Neural crest cell (in vitro differentiated cells): ENCODE results near the gene TPSAB1. TPM values are rescaled to one million over a fixed set of nuclear protein-coding genes. Genes with fewer than 3 reads are reported as not detected.

Source experiments
- DNase-seq: peaks from one replicate; pipeline ENCODE4 v3.0.0; 2021; ENCODE audit warnings: low read depth, mixed read lengths, low spot score
- H3K27ac Mint-ChIP-seq: one replicate; pipeline ENCODE4 v1.8.0; 2021; ENCODE audit warnings: mild to moderate bottlenecking, mixed read lengths; ENCODE audit not compliant: unreplicated experiment
- H3K27me3 Mint-ChIP-seq: 2 replicates; pipeline ENCODE4 v1.8.0; 2021; ENCODE audit warnings: low read depth, mild to moderate bottlenecking, mixed read lengths
- H3K36me3 Mint-ChIP-seq: 2 replicates; pipeline ENCODE4 v1.8.0; 2021; ENCODE audit warnings: low read depth, mild to moderate bottlenecking, mixed read lengths
- H3K4me1 Mint-ChIP-seq: 2 replicates; pipeline ENCODE4 v1.8.0; 2021; ENCODE audit warnings: mixed read lengths
- H3K4me3 Mint-ChIP-seq: one replicate; pipeline ENCODE4 v1.8.0; 2021; ENCODE audit warnings: mild to moderate bottlenecking, mixed read lengths
- H3K9me3 Mint-ChIP-seq: 2 replicates; pipeline ENCODE4 v1.8.0; 2021; ENCODE audit warnings: mixed read lengths
- total RNA-seq: library from RNA; stranded (reverse); gene quantifications from 2 replicates; pipeline ENCODE4 v1.2.1, GENCODE V29; 2021
- TF ChIP-seq, protein P1 (sequence below): fragments of 200-600 bp; sonication (generic); conservative IDR thresholded peaks from 2 replicates; pipeline ENCODE4 v1.5.0; 2021; ENCODE audit warnings: antibody characterized with exemption, mild to moderate bottlenecking

The TPSAB1 gene
- total RNA-seq, 1 donor from 2014 or later = not detected

DNA sequence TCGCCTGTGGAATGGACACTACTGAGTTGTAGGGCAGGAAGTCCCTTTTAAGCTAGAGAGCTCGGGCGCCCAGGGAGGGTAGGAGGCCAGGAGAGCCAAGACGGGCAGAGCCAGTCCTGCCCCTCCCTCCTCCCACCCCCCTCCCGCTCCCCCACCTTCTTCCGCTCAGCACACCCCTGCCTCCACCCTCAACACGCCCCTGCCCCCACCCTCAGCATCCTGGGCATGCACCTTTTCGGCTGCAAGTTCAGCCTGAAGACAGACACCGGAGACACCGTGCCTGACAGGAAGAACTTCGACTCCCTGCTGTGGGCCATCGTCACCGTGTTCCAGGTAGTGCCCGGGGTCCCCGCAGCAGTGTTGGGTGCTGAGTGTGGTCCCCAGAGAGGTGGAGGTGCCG is 33.7 kb upstream of the TPSAB1 start:
- no peak overlapping the region for H3K27ac Mint-ChIP-seq
- H3K36me3 Mint-ChIP-seq = no peaks in the 10 kb centered on the region
- no peaks in the 10 kb centered on the region for H3K9me3 Mint-ChIP-seq

DNA sequence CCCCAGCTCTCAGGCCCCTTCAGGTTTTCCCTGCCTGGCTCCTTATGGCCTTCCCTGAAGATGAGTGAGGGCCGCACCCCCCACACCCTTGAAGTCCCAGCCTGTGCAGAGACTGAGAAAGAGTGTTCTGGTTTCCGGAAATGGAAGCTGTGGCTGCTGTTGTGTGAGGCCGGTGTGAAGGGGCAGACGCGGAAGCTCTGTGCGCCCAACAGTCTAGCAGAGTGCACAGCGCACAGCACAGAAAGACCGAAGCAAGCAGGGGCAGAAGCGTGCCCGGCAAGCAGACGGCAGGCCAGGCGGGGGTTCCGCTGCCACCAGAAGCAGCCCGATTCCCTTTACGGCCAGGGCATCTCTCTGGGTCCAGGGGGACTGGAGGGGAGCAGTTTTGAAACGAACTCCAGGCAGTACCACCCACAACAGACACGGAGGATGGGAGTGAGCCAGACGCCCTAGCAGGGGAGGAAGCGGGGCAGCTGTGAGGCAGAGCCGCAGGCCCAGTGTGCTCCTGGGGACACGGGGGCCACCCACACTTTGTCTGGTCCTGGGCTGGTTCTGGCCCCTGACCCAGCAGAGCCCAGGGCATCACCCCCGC is 32.2 kb upstream of the TPSAB1 start:
- Mint-ChIP-seq H3K27ac (no peak overlapping the region), H3K4me1 (no peaks in the 10 kb centered on the region), H3K9me3 (no peaks in the 10 kb centered on the region), H3K27me3 (no peaks in the 10 kb centered on the region), H3K4me3 (no peak overlapping the region), H3K36me3 (no peaks in the 10 kb centered on the region)
- no peak for DNase-seq
- TF ChIP-seq, protein P1, sequence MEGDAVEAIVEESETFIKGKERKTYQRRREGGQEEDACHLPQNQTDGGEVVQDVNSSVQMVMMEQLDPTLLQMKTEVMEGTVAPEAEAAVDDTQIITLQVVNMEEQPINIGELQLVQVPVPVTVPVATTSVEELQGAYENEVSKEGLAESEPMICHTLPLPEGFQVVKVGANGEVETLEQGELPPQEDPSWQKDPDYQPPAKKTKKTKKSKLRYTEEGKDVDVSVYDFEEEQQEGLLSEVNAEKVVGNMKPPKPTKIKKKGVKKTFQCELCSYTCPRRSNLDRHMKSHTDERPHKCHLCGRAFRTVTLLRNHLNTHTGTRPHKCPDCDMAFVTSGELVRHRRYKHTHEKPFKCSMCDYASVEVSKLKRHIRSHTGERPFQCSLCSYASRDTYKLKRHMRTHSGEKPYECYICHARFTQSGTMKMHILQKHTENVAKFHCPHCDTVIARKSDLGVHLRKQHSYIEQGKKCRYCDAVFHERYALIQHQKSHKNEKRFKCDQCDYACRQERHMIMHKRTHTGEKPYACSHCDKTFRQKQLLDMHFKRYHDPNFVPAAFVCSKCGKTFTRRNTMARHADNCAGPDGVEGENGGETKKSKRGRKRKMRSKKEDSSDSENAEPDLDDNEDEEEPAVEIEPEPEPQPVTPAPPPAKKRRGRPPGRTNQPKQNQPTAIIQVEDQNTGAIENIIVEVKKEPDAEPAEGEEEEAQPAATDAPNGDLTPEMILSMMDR = no peak

More for the DNA sequence above, 33.7 kb upstream of the TPSAB1 start:
- DNase-seq = no peak
- TF ChIP-seq, protein P1 = no peak
- H3K27me3 Mint-ChIP-seq = no peaks in the 10 kb centered on the region
- H3K4me3 Mint-ChIP-seq = no peak overlapping the region
- H3K4me1 Mint-ChIP-seq = no peaks in the 10 kb centered on the region

DNA sequence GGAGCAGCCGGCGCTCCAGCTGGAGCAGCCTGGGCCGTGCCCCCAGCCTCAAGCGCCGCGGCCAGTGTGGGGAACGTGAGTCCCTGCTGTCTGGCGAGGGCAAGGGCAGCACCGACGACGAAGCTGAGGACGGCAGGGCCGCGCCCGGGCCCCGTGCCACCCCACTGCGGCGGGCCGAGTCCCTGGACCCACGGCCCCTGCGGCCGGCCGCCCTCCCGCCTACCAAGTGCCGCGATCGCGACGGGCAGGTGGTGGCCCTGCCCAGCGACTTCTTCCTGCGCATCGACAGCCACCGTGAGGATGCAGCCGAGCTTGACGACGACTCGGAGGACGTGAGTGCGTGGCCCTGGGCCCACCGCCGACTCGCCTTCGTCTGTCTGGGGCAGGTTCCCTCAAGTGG is 31.4 kb upstream of the TPSAB1 start:
- H3K4me1 Mint-ChIP-seq = no peaks in the 10 kb centered on the region
- DNase-seq = no peak
- H3K27ac Mint-ChIP-seq = no peak overlapping the region
- no peaks in the 10 kb centered on the region for H3K9me3 Mint-ChIP-seq
- TF ChIP-seq, protein P1 = no peak
- no peaks in the 10 kb centered on the region for H3K27me3 Mint-ChIP-seq
- no peak overlapping the region for H3K4me3 Mint-ChIP-seq
- no peaks in the 10 kb centered on the region for H3K36me3 Mint-ChIP-seq

DNA sequence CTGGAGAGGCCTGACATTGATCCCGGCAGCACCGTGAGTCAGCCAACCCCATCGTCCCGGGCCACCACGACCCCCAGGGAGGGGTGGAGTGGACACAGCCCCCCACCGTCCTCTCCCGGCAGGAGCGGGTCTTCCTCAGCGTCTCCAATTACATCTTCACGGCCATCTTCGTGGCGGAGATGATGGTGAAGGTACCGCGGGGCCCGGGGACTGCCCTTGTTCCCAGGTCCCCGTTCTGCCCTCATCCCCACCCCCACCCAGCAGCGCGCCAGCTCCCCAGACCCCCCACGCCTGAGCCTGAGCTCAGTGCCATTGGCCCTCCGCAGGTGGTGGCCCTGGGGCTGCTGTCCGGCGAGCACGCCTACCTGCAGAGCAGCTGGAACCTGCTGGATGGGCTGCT is 30.0 kb upstream of the TPSAB1 start:
- DNase-seq = no peak
- no peak overlapping the region for H3K4me3 Mint-ChIP-seq
- no peaks in the 10 kb centered on the region for H3K36me3 Mint-ChIP-seq
- no peaks in the 10 kb centered on the region for H3K27me3 Mint-ChIP-seq
- TF ChIP-seq, protein P1 = no peak
- H3K27ac Mint-ChIP-seq = no peak overlapping the region
- no peaks in the 10 kb centered on the region for H3K4me1 Mint-ChIP-seq
- H3K9me3 Mint-ChIP-seq = no peaks in the 10 kb centered on the region

DNA sequence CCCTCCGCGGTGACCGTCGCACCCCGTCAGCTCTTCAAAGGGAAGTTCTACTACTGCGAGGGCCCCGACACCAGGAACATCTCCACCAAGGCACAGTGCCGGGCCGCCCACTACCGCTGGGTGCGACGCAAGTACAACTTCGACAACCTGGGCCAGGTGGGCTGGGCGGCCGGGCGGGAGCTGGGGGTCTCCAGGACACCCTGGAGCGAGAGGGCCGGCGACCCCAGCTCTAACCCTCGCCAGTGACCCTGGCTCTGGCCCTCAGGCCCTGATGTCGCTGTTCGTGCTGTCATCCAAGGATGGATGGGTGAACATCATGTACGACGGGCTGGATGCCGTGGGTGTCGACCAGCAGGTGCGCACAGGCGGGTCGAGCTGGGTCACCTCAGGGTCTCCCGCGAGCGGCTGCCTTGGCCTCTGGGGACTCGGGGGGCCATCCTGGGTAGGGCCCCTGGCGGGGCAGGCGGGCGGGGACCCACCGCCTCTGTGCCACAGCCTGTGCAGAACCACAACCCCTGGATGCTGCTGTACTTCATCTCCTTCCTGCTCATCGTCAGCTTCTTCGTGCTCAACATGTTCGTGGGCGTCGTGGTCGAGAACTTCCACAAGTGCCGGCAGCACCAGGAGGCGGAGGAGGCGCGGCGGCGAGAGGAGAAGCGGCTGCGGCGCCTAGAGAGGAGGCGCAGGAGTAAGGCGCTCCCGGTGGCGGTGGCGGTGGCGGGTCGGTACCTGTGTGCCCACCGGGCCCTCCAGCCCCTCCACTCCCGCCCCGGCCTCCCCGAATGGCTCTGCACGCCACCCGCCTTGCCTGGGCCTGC is 28.8 kb upstream of the TPSAB1 start:
- DNase-seq = no peak
- H3K36me3 Mint-ChIP-seq = no peaks in the 10 kb centered on the region
- H3K27me3 Mint-ChIP-seq = no peaks in the 10 kb centered on the region
- no peaks in the 10 kb centered on the region for H3K4me1 Mint-ChIP-seq
- no peaks in the 10 kb centered on the region for H3K9me3 Mint-ChIP-seq
- TF ChIP-seq, protein P1 = no peak
- H3K27ac Mint-ChIP-seq = no peak overlapping the region
- no peak overlapping the region for H3K4me3 Mint-ChIP-seq
